Activated CD8-positive, alpha-beta memory T cell treated with anti-CD3 and anti-CD28 coated beads, Interleukin-2, amount 10 ng/mL, durations not matched to agents 7 days and 5 days (primary cell): ENCODE measurements around the gene TIMP4. TPM values are rescaled to one million over a fixed set of nuclear protein-coding genes. Genes with fewer than 3 reads are reported as not detected.
A peak's percentile ranks its signal among the peaks of the same experiment; 100 is the strongest.

Experiments used
- ATAC-seq: fragments of 150-1000 bp; cut with Tn5 transposase; one replicate; pipeline ENCODE4 v1.10.0; 2021; ENCODE audit warnings: moderate library complexity
- CTCF ChIA-PET: fragments of 350-600 bp; sonication (Branson Sonifier 250); formaldehyde crosslinking; loops from one replicate; lab custom pipeline; 2021; ENCODE audit warnings: antibody characterized with exemption; lab: Charles Lee
- DNase-seq: peaks from one replicate; pipeline ENCODE4 v3.0.0-alpha.2; 2020
- H3K27ac Mint-ChIP-seq: one replicate; pipeline ENCODE4 v1.8.0; 2021; ENCODE audit warnings: mild to moderate bottlenecking, mixed read lengths
- H3K27me3 Mint-ChIP-seq: one replicate; pipeline ENCODE4 v1.8.0; 2021; ENCODE audit warnings: mixed read lengths
- H3K36me3 Mint-ChIP-seq: one replicate; pipeline ENCODE4 v1.8.0; 2021; ENCODE audit warnings: mild to moderate bottlenecking, mixed read lengths
- H3K4me1 Mint-ChIP-seq: one replicate; pipeline ENCODE4 v1.8.0; 2021; ENCODE audit warnings: mixed read lengths
- H3K4me3 Mint-ChIP-seq: one replicate; pipeline ENCODE4 v1.8.0; 2021; ENCODE audit warnings: mild to moderate bottlenecking, moderate library complexity, mixed read lengths
- H3K9me3 Mint-ChIP-seq: one replicate; pipeline ENCODE4 v1.8.0; 2022; ENCODE audit warnings: low read depth, mixed read lengths
- total RNA-seq, 2 experiments: library from RNA; stranded (reverse); gene quantifications; one replicate each; pipeline ENCODE4 v1.2.3, GENCODE V29; 2021

The TIMP4 gene
- total RNA-seq, 2 experiments from 2014 or later, result not detected

GRCh38 chr3:12155264-12155663 is 3.4 kb downstream of the TIMP4 start:
- ATAC-seq (no peak), DNase-seq (no peak)
- no peaks in the 10 kb centered on the region for H3K9me3 Mint-ChIP-seq
- H3K4me1 Mint-ChIP-seq, result no peaks in the 10 kb centered on the region
- no peak overlapping the region for H3K4me3 Mint-ChIP-seq
- H3K27ac Mint-ChIP-seq, result no peak overlapping the region
- H3K36me3 Mint-ChIP-seq, result no peaks in the 10 kb centered on the region
- H3K27me3 Mint-ChIP-seq, result peaks cover 31% of the 10 kb centered on the region
- CTCF ChIA-PET, result interaction anchor here (1.7 kb wide), 1 partner anchor 20 kb away, joined by 4 read pairs; no protein-coding TSS in a partner anchor

- Mint-ChIP-seq H3K27ac (no peak overlapping the region), H3K36me3 (no peaks in the 10 kb centered on the region), H3K4me3 (no peak overlapping the region), H3K27me3 (peaks cover 30% of the 10 kb centered on the region), H3K4me1 (no peaks in the 10 kb centered on the region), H3K9me3 (no peaks in the 10 kb centered on the region)
- CTCF ChIA-PET, result interaction anchor here (1.7 kb wide), 1 partner anchor 18 kb away, joined by 4 read pairs; no protein-coding TSS in a partner anchor
- DNase-seq (no peak), ATAC-seq (no peak)
These were observed 4.6 kb downstream of the TIMP4 start for GRCh38 chr3:12154151-12154550.

GRCh38 chr3:12150112-12150511 is 8.6 kb downstream of the TIMP4 start:
- H3K27ac Mint-ChIP-seq, result no peak overlapping the region
- CTCF ChIA-PET, result interaction anchor here (0.9 to 3.5 kb wide), 2 partner anchors 15 to 28 kb away, joined by 3 to 10 read pairs; no protein-coding TSS in a partner anchor
- DNase-seq, result no peak
- H3K4me1 Mint-ChIP-seq, result no peaks in the 10 kb centered on the region
- no peak overlapping the region for H3K4me3 Mint-ChIP-seq
- no peaks in the 10 kb centered on the region for H3K36me3 Mint-ChIP-seq
- ATAC-seq, result no peak
- H3K27me3 Mint-ChIP-seq, result peaks cover 16% of the 10 kb centered on the region
- H3K9me3 Mint-ChIP-seq, result no peaks in the 10 kb centered on the region

- Mint-ChIP-seq H3K9me3 (no peaks in the 10 kb centered on the region), H3K27me3 (peaks cover 16% of the 10 kb centered on the region), H3K4me3 (no peak overlapping the region), H3K36me3 (no peaks in the 10 kb centered on the region), H3K27ac (no peak overlapping the region), H3K4me1 (no peaks in the 10 kb centered on the region)
- ATAC-seq (no peak), DNase-seq (no peak)
- CTCF ChIA-PET, result interaction anchor here (1.1 to 3.5 kb wide), 3 partner anchors 11 to 331 kb away, joined by 3 to 10 read pairs (median 5); no protein-coding TSS in a partner anchor
These were observed 9.7 kb downstream of the TIMP4 start for GRCh38 chr3:12149029-12149428.

GRCh38 chr3:12148183-12148940 is 10.3 kb downstream of the TIMP4 start:
- no peak for ATAC-seq
- no peak for DNase-seq
- CTCF ChIA-PET, result interaction anchor here (0.7 to 3.5 kb wide), 4 partner anchors 10 to 331 kb away, joined by 3 to 10 read pairs (median 4); no protein-coding TSS in a partner anchor
- no peaks in the 10 kb centered on the region for H3K4me1 Mint-ChIP-seq
- H3K36me3 Mint-ChIP-seq, result no peaks in the 10 kb centered on the region
- H3K9me3 Mint-ChIP-seq, result no peaks in the 10 kb centered on the region
- peaks cover 21% of the 10 kb centered on the region for H3K27me3 Mint-ChIP-seq
- H3K4me3 Mint-ChIP-seq, result no peak overlapping the region
- H3K27ac Mint-ChIP-seq, result no peak overlapping the region

- no peak for DNase-seq
- no peaks in the 10 kb centered on the region for H3K36me3 Mint-ChIP-seq
- no peaks in the 10 kb centered on the region for H3K9me3 Mint-ChIP-seq
- no peaks in the 10 kb centered on the region for H3K4me1 Mint-ChIP-seq
- no peak overlapping the region for H3K4me3 Mint-ChIP-seq
- no peak for ATAC-seq
- CTCF ChIA-PET, result interaction anchor here (1.3 kb wide), 1 partner anchor 9 kb away, joined by 3 read pairs; no protein-coding TSS in a partner anchor
- H3K27ac Mint-ChIP-seq, result no peak overlapping the region
- peaks cover 26% of the 10 kb centered on the region for H3K27me3 Mint-ChIP-seq
These were observed 11.5 kb downstream of the TIMP4 start for GRCh38 chr3:12147049-12147780.

- H3K27ac Mint-ChIP-seq, result no peak overlapping the region
- H3K4me1 Mint-ChIP-seq, result no peaks in the 10 kb centered on the region
- no peak for DNase-seq
- H3K9me3 Mint-ChIP-seq, result no peaks in the 10 kb centered on the region
- no peaks in the 10 kb centered on the region for H3K36me3 Mint-ChIP-seq
- CTCF ChIA-PET, result interaction anchor here (1.9 to 2.3 kb wide), 2 partner anchors 9 to 336 kb away, joined by 7 to 8 read pairs; no protein-coding TSS in a partner anchor
- ATAC-seq, result no peak
- peaks cover 27% of the 10 kb centered on the region for H3K27me3 Mint-ChIP-seq
- H3K4me3 Mint-ChIP-seq, result no peak overlapping the region
These were observed 14.7 kb downstream of the TIMP4 start for GRCh38 chr3:12143949-12144504.

- peaks cover 23% of the 10 kb centered on the region for H3K27me3 Mint-ChIP-seq
- DNase-seq, result no peak
- H3K9me3 Mint-ChIP-seq, result no peaks in the 10 kb centered on the region
- ATAC-seq, result no peak
- no peaks in the 10 kb centered on the region for H3K36me3 Mint-ChIP-seq
- H3K27ac Mint-ChIP-seq, result no peak overlapping the region
- H3K4me3 Mint-ChIP-seq, result no peak overlapping the region
- CTCF ChIA-PET, result interaction anchor here (2.2 to 2.3 kb wide), 2 partner anchors 34 to 337 kb away, joined by 7 to 9 read pairs; no protein-coding TSS in a partner anchor
- H3K4me1 Mint-ChIP-seq, result peaks cover 8% of the 10 kb centered on the region
These were observed 16.2 kb downstream of the TIMP4 start for GRCh38 chr3:12142476-12142875.

- Mint-ChIP-seq H3K4me1 (peaks cover 8% of the 10 kb centered on the region), H3K9me3 (no peaks in the 10 kb centered on the region), H3K36me3 (no peaks in the 10 kb centered on the region), H3K27ac (no peak overlapping the region), H3K4me3 (no peak overlapping the region), H3K27me3 (peaks cover 23% of the 10 kb centered on the region)
- ATAC-seq, result no peak
- DNase-seq, result no peak
- CTCF ChIA-PET, result interaction anchor here (0.9 to 2.2 kb wide), 3 partner anchors 35 to 338 kb away, joined by 3 to 9 read pairs (median 3); no protein-coding TSS in a partner anchor
These were observed 17.4 kb downstream of the TIMP4 start for GRCh38 chr3:12141350-12141749.

GRCh38 chr3:12139111-12139511 is 19.6 kb downstream of the TIMP4 start:
- no peaks in the 10 kb centered on the region for H3K36me3 Mint-ChIP-seq
- H3K27ac Mint-ChIP-seq, result no peak overlapping the region
- ATAC-seq (no peak), DNase-seq (peak; percentile 43)
- H3K4me3 Mint-ChIP-seq, result no peak overlapping the region
- CTCF ChIA-PET, result interaction anchor here (1.1 to 10.1 kb wide), 5 partner anchors 37 to 342 kb away, joined by 3 to 194 read pairs (median 22); partner anchors contain the start of gene TSEN2
- H3K9me3 Mint-ChIP-seq, result no peaks in the 10 kb centered on the region
- peaks cover 28% of the 10 kb centered on the region for H3K27me3 Mint-ChIP-seq
- peaks cover 8% of the 10 kb centered on the region for H3K4me1 Mint-ChIP-seq

- DNase-seq (peak; percentile 46), ATAC-seq (peak; percentile 58)
- Mint-ChIP-seq H3K9me3 (no peaks in the 10 kb centered on the region), H3K36me3 (no peaks in the 10 kb centered on the region), H3K4me1 (peaks cover 8% of the 10 kb centered on the region), H3K4me3 (no peak overlapping the region), H3K27ac (no peak overlapping the region), H3K27me3 (peaks cover 32% of the 10 kb centered on the region)
- CTCF ChIA-PET, result interaction anchor here (0.9 to 10.1 kb wide), 9 partner anchors 9 to 343 kb away, joined by 3 to 194 read pairs (median 4); partner anchors contain the start of gene TSEN2
These were observed 20.7 kb downstream of the TIMP4 start for GRCh38 chr3:12138044-12138443.

GRCh38 chr3:12136371-12136770 is 22.3 kb downstream of the TIMP4 start:
- Mint-ChIP-seq H3K27me3 (peaks cover 32% of the 10 kb centered on the region), H3K4me3 (no peak overlapping the region), H3K9me3 (no peaks in the 10 kb centered on the region), H3K4me1 (peaks cover 8% of the 10 kb centered on the region), H3K27ac (no peak overlapping the region), H3K36me3 (no peaks in the 10 kb centered on the region)
- ATAC-seq (no peak), DNase-seq (no peak)
- CTCF ChIA-PET, result interaction anchor here (0.6 to 10.1 kb wide), 7 partner anchors 18 to 345 kb away, joined by 3 to 194 read pairs (median 6); partner anchors contain the start of gene TSEN2
